Fibroblast of pulmonary artery (primary cell): ENCODE results near the gene ATP11C.
"Not testable (repeated sequence)": the region's sequence is repeated elsewhere in the genome, so short reads cannot be mapped to it uniquely, and the experiment has no call there.

Source experiments
- DNase-seq: peaks from one replicate; pipeline ENCODE4 v3.0.0-alpha.2; 2010; ENCODE audit warnings: low read depth
- H3K4me3 ChIP-seq: replicated peaks from 2 replicates; pipeline ENCODE4 v1.5.1; 2011; ENCODE audit warnings: low read depth, mild to moderate bottlenecking, control low read depth, low read length, moderate library complexity
- TF ChIP-seq, protein P1 (sequence below): IDR thresholded peaks from 2 replicates; pipeline ENCODE4 v1.5.1; 2011; ENCODE audit warnings: mild to moderate bottlenecking, control low read depth, low read length, inconsistent platforms; ENCODE audit errors: missing control alignments

Gene ATP11C

DNA sequence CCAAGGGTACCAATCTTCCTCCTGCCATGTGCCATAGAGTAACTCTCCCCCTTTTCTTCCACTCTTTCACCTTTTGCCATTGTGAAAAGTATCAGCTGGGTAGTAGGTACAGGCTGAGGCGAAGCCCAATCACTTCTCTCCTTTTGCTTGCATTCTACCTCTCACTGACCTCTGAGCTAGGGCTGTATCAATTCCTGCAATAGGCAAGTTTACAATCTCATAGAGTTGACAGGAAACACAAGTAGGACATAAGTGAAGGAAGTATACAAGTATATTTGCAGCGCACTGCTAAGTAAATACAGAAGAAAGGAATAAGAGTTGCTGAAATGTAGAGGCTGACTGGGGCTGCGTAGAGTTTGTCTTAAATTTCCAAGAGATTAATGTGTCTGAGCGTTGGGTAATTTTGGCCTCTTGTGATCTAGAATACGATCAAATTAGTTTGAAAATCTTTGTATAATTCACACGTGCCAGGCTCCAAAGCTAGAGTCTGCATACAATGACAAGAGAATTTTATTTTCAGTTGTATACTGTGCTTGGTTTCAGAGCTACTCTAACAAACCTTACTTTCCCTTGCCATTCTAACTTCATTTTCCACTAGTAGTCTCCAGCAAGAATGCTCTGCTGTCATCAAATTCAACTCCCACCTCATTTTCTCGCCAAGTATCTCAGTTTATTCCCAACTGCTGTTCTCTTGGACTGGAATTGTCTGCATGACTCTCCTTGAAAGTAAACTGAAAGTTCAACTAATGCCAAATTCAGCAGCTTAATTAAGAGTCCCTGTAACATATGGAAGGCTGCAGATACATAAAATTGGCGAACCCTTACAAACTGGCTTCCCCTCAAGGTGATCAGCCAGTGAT is 90.3 kb downstream of the ATP11C start:
- TF ChIP-seq, protein P1, sequence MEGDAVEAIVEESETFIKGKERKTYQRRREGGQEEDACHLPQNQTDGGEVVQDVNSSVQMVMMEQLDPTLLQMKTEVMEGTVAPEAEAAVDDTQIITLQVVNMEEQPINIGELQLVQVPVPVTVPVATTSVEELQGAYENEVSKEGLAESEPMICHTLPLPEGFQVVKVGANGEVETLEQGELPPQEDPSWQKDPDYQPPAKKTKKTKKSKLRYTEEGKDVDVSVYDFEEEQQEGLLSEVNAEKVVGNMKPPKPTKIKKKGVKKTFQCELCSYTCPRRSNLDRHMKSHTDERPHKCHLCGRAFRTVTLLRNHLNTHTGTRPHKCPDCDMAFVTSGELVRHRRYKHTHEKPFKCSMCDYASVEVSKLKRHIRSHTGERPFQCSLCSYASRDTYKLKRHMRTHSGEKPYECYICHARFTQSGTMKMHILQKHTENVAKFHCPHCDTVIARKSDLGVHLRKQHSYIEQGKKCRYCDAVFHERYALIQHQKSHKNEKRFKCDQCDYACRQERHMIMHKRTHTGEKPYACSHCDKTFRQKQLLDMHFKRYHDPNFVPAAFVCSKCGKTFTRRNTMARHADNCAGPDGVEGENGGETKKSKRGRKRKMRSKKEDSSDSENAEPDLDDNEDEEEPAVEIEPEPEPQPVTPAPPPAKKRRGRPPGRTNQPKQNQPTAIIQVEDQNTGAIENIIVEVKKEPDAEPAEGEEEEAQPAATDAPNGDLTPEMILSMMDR: no peak
- no peak overlapping the region for H3K4me3 ChIP-seq
- DNase-seq: peak; percentile 31

DNA sequence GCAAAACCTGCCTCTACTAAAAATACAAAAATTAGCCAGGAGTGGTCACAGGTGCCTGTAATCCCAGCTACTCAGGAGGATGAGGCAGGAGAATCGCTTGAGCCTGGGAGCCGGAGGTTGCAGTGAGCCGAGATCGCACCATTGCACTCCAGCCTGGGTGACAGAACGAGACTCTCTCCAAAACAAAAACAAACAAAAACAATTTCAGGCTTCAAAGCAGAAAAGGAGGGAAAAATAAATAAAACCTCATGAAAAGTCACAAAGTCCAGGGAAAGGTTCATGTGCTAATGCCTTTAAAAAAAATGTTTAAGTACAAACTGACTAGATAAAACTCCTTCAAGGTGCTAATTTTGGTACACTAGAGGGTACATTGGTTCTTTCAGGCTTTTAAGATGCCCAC is 96.5 kb downstream of the ATP11C start:
- DNase-seq, H3K4me3 ChIP-seq: not testable (repeated sequence)

DNA sequence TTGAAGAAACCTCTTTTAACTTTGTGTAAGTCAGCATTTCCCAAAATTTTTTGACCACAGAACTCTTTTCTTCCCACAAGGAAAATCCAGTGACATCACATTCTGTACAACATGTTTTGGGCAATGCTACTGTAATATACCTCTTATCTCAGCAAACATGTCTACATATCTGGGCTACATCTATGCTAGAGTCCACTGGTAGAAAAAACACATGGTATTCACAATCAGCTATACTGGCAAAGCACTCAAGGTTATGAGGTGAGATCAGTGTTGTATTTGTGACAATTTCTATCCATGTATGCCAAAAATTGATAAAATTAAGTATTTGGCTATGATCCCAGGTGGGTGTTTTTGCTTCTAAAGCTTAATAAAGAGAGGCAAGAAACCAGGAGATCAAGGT is 98.0 kb downstream of the ATP11C start:
- no peak for DNase-seq
- TF ChIP-seq, protein P1: no peak
- H3K4me3 ChIP-seq: no peak overlapping the region

DNA sequence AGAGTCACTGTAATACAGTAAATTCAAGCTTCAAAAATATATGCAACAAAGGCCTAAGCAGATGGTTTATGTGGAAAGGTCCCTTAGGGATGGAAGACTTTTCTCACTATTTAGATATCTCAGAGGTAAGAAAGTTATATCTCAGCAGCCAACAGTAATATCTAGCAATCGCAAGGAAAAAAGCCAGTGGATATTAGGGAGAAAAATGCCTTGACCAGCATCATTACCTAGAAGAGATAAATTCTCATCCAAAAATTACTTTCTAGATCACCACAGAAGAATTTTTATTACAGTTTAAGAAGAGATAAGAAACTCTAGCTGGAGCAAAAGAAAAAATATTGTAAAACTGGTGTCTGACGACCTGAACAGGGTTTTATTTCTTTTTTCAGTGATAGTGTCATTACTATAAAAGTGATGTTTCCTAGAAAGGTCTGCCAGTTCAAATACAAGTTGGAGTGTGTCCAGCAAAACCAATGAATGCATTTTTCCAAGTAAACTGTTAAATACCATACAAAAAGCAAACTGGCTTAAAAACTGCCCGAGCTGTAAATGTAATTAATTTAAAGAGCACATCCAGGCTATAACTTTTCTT is 100.0 kb downstream of the ATP11C start:
- H3K4me3 ChIP-seq: no peak overlapping the region
- DNase-seq: no peak
- TF ChIP-seq, protein P1: no peak

DNA sequence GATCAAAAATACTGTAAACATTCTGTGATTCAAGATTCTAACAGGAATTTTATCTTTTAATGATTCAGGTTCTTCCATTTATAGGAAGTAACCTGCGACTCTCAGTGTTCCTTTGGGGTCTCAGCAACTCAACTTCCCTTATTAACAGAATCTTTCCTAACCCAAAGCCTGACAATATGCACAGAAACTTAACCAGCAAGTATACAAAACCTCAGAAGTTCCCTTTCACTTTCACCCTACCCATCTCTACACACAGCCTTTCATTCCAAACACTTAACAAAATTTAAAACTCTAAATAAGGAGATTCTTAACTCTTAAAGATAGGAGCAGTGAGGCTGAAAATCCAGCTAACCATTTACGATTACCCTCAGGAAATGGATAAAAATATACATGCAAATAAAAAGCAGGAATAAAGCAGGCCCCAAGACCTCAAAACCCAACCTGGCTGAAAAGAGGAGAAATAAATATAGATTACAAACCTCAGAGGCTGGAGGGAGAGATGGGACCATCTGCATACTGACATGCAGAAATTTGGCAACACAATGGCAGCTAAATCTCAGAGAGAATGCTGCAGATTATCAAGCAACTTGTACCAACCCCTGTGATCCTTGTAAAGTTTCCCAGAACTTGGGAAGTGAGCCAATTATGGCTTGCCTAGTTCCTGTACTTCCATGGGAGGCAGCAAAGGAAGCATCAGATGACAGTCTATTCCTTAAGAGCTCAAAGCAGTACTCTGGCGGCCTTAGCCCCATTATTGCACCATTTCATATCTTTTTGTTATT is 101.0 kb downstream of the ATP11C start:
- DNase-seq: peak; percentile 84
- TF ChIP-seq, protein P1: peak; percentile 1
- peak overlapping the region; percentile 3 for H3K4me3 ChIP-seq

DNA sequence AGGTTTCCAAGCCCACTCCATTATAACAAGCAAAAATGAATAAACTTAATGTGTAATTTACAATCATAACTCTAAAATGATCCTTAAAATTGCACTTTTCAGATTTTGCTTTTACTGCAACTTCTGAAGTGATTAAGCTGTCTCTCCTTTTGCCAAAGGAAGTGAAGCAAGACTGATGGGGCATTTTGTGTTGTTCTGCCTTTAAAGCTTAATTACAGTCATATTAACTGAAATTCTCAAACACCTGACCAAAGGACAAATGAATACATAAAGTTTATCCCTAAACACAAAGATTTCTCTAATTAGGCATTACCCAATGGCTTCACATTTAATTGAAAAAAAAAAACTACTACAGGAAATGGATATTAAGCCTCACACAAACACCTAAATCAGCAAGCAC is 101.8 kb downstream of the ATP11C start:
- DNase-seq: peak; percentile 7
- TF ChIP-seq, protein P1: no peak

DNA sequence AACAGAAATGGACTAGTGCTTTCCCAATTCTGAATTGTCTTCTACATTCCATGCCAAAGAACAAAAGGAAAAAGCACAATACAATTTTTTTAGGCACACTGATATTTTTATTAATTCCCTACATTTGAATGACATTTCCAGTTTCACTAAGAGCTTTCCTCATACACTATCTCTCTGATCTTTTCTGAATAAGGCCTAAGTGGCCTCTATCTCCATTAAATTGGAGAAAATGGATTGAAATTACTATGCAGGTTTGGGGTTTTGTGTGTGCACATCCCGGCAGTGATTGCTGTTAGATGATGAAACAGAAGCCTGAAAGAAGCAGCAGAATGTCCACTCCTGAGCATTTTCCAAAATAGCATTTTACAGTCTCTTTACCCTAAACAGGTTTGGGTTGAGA is 104.0 kb downstream of the ATP11C start:
- DNase-seq: no peak
- TF ChIP-seq, protein P1: no peak
- no peak overlapping the region for H3K4me3 ChIP-seq

More for the DNA sequence above, 101.8 kb downstream of the ATP11C start:
- no peak overlapping the region for H3K4me3 ChIP-seq
